GM12878 (cell line): ENCODE results near the gene ANKRD53. TPM values are rescaled to one million over a fixed set of nuclear protein-coding genes. Genes with fewer than 3 reads are reported as not detected.
"Not testable (repeated sequence)": the region's sequence is repeated elsewhere in the genome, so short reads cannot be mapped to it uniquely, and the experiment has no call there.

Source experiments
- ATAC-seq: fragments of 200-7000 bp; cut with Tn5 transposase; 3 replicates; pipeline ENCODE4 v1.9.1; 2020; ENCODE audit warnings: mild to moderate bottlenecking, moderate library complexity
- BruUV-seq: library from RNA; stranded (reverse); fragments of 400-500 nt; replicated peaks from 2 replicates; lab custom pipeline; 2021; lab: Mats Ljungman, UMichigan
- CTCF ChIA-PET: fragments of 300-600 bp; sonication (Branson Sonifier 250); formaldehyde crosslinking; extraction: SDS; loops from one replicate; lab custom pipeline; 2021; ENCODE audit warnings: inconsistent platforms; lab: Yijun Ruan, JAX
- POLR2A ChIA-PET: fragments of 350-600 bp; formaldehyde crosslinking; extraction: SDS; loops from one replicate; lab custom pipeline; 2021; ENCODE audit warnings: inconsistent platforms; lab: Charles Lee
- RAD21 ChIA-PET: fragments of 300-600 bp; sonication (Branson Sonifier 250); formaldehyde crosslinking; loops from one replicate; lab custom pipeline; 2023; ENCODE audit warnings: antibody characterized with exemption; ENCODE audit not compliant: unreplicated experiment; lab: Charles Lee
- SMC1A ChIA-PET: fragments of 300-600 bp; sonication (Branson Sonifier 250); formaldehyde crosslinking; loops from one replicate; lab custom pipeline; 2023; ENCODE audit not compliant: unreplicated experiment, uncharacterized antibody; lab: Charles Lee
- DNase-seq: peaks from one replicate; pipeline ENCODE4 v3.0.0-alpha.2; 2011; ENCODE audit warnings: low read depth, low spot score
- FAIRE-seq: peaks from 3 replicates; lab custom pipeline; 2011; peaks lifted over from hg19 to GRCh38; lab: Jason Lieb, UNC
- H2AFZ ChIP-seq: 2 replicates; pipeline ENCODE4 v1.6.0; 2011; ENCODE audit warnings: low read depth, low read length, control low read depth; ENCODE audit not compliant: control insufficient read depth
- H3K27ac ChIP-seq: 2 replicates; pipeline ENCODE4 v1.5.1; 2011; ENCODE audit warnings: control low read depth; ENCODE audit not compliant: control insufficient read depth, insufficient read depth
- H3K27me3 ChIP-seq, 2 experiments: replicated peaks in 1 of 2; 2 replicates each; pipeline versions ENCODE4 v1.6.0 to v1.6.1; 2011; ENCODE audit warnings: low read length in 1 of 2; ENCODE audit not compliant: control insufficient read depth in 2 of 2, insufficient read depth in 2 of 2
- H3K36me3 ChIP-seq, 2 experiments: 2 replicates each; pipeline ENCODE4 v1.5.1; 2011; ENCODE audit warnings: low read length in 1 of 2; ENCODE audit not compliant: control insufficient read depth in 2 of 2, insufficient read depth in 2 of 2
- H3K4me1 ChIP-seq: 2 replicates; pipeline ENCODE4 v1.6.1; 2011; ENCODE audit warnings: mild to moderate bottlenecking, low read length, moderate library complexity, mixed read lengths; ENCODE audit not compliant: control insufficient read depth, insufficient read depth
- H3K4me2 ChIP-seq: 2 replicates; pipeline ENCODE4 v1.6.0; 2011; ENCODE audit warnings: control low read depth; ENCODE audit not compliant: control insufficient read depth, insufficient read depth
- H3K4me3 ChIP-seq: fragments of 200-600 bp; sonication (generic); 2 replicates; pipeline ENCODE4 v1.5.1; 2016
- H3K79me2 ChIP-seq: 2 replicates; pipeline ENCODE4 v1.6.0; 2011; ENCODE audit warnings: low read length; ENCODE audit not compliant: control insufficient read depth, insufficient read depth
- H3K9ac ChIP-seq: 2 replicates; pipeline ENCODE4 v1.8.0; 2011; ENCODE audit warnings: low read length, control low read depth, mixed read lengths; ENCODE audit not compliant: control insufficient read depth, insufficient read depth
- H3K9me3 ChIP-seq: replicated peaks from 3 replicates; pipeline ENCODE4 v1.5.1; 2011; ENCODE audit warnings: mild to moderate bottlenecking, low read length; ENCODE audit not compliant: control insufficient read depth, insufficient read depth
- H4K20me1 ChIP-seq: 2 replicates; pipeline ENCODE4 v1.6.0; 2011; ENCODE audit not compliant: control insufficient read depth, insufficient read depth
- CBX5 ChIP-seq: sonication (generic); IDR thresholded peaks from 2 replicates; pipeline ENCODE4 v1.6.1; 2016; ENCODE audit warnings: low read depth, moderate library complexity, mild to moderate bottlenecking, inconsistent platforms
- CHD1 ChIP-seq: IDR thresholded peaks from 2 replicates; pipeline ENCODE4 v1.6.1; 2012; ENCODE audit warnings: low read depth, low read length, improper control_type of control experiment
- YY1 ChIP-seq: IDR thresholded peaks from 2 replicates; pipeline ENCODE4 v1.6.1; 2011; ENCODE audit warnings: low read depth, mild to moderate bottlenecking, low read length
- WGBS: methylation state at CpG from one replicate; pipeline ENCODE4 v1.1.6; 2016; ENCODE audit warnings: low lambda C conversion rate; ENCODE audit not compliant: insufficient replicate concordance, insufficient coverage; ENCODE audit errors: missing lambda C conversion rate; 5-methylcytosine and 5-hydroxymethylcytosine counted together
- in situ Hi-C: fragments of 300-500 bp; cut with MboI; formaldehyde crosslinking; loops from 9 replicates; pipeline ENCODE4 v1.14.3; 2018; ENCODE audit warnings: mixed read lengths
- intact Hi-C: fragments of 100-400 bp; cut with micrococcal nuclease; formaldehyde crosslinking; loops from one replicate; pipeline ENCODE4 v1.14.2; 2022; ENCODE audit not compliant: unreplicated experiment
- polyA plus RNA-seq, 11 experiments: library from polyadenylated mRNA; depleted of rRNA in 4 of 11; unstranded in 6 of 11; stranded (reverse) in 5 of 11; fragments of >200 nt; fragmentation: Nextera tagmentation in 4 of 11; fragmentation: Illumina TruSeq in 1 of 11; extraction: Ambion mirVana in 4 of 11; extraction: Trizol in 1 of 11; gene quantifications; 1 replicate in 1 of 11; 2 replicates in 10 of 11; pipeline versions ENCODE4 v1.2.1 to v1.2.3, GENCODE V29; 2011 to 2016; ENCODE audit warnings: inconsistent platforms in 2 of 11, missing spikeins in 2 of 11, low read depth in 1 of 11
- total RNA-seq, 4 experiments: library from RNA; depleted of rRNA in 3 of 4; stranded (reverse); fragments of >200 nt in 3 of 4; fragmentation: Illumina TruSeq in 1 of 4; extraction: Trizol in 1 of 4; gene quantifications; 2 replicates each; pipeline versions ENCODE4 v1.2.1 to v1.2.3, GENCODE V29; 2013 to 2021

Gene ANKRD53
- total and polyA plus RNA-seq, 10 of the 15 experiments (the other 5 are each of a cell fraction or from before 2014, with no cell fraction given): 0.04 TPM; not detected in 8

GRCh38 chr2:70998885-70999284 is 20.5 kb downstream of the ANKRD53 start:
- H3K27me3 ChIP-seq, H4K20me1 ChIP-seq, H3K4me3 ChIP-seq, DNase-seq, H3K9ac ChIP-seq, H3K9me3 ChIP-seq, H3K27ac ChIP-seq, BruUV-seq, in situ Hi-C loops, H3K4me1 ChIP-seq, ATAC-seq, FAIRE-seq, H3K4me2 ChIP-seq, SMC1A ChIA-PET, RAD21 ChIA-PET, H2AFZ ChIP-seq, H3K36me3 ChIP-seq: not testable (repeated sequence)
- 96% methylated on average over 4 of the region's 4 CpGs for WGBS
- ChIA-PET POLR2A (interaction anchor here (0.8 kb wide), 1 partner anchor 68 kb away, joined by 3 read pairs; no protein-coding TSS in a partner anchor), CTCF (interaction anchor here (1.0 to 1.2 kb wide), 3 partner anchors 13 to 34 kb away, joined by 3 to 4 read pairs (median 4); no protein-coding TSS in a partner anchor)
- intact Hi-C loops: loop anchor here (5.0 kb wide), 1 partner anchor 68 kb away; the partner anchor contains the start of gene NAGK
- peaks cover 10% of the 10 kb centered on the region for H3K79me2 ChIP-seq

GRCh38 chr2:70999362-70999761 is 20.9 kb downstream of the ANKRD53 start:
- Histone ChIP-seq H3K9me3 (no peaks in the 10 kb centered on the region), H3K79me2 (peaks cover 6% of the 10 kb centered on the region), H3K4me1 (peaks cover 9% of the 10 kb centered on the region), H2AFZ (no peak overlapping the region), H3K9ac (no peak overlapping the region), H3K4me2 (no peak overlapping the region), H3K27ac (no peak overlapping the region), H3K36me3 (no peaks in the 10 kb centered on the region), H3K27me3 (no peaks in the 10 kb centered on the region), H4K20me1 (no peaks in the 10 kb centered on the region), H3K4me3 (no peak overlapping the region)
- 56% methylated on average over 2 of the region's 2 CpGs for WGBS
- ChIA-PET POLR2A (no interaction called here), CTCF (interaction anchor here (1.0 to 3.3 kb wide), 4 partner anchors 13 to 35 kb away, joined by 3 to 18 read pairs (median 4); no protein-coding TSS in a partner anchor), SMC1A (interaction anchor here (3.0 kb wide), 1 partner anchor 16 kb away, joined by 11 read pairs; no protein-coding TSS in a partner anchor), RAD21 (no interaction called here)
- DNase-seq (no peak), ATAC-seq (no peak), FAIRE-seq (no peak)
- in situ Hi-C loops: no loop called here
- BruUV-seq: no TSS peak
- TF ChIP-seq CHD1 (no peak), YY1 (no peak), CBX5 (no peak)
- intact Hi-C loops: loop anchor here (5.0 kb wide), 1 partner anchor 68 kb away; the partner anchor contains the start of gene NAGK

GRCh38 chr2:70999931-71000330 is 21.5 kb downstream of the ANKRD53 start:
- H4K20me1 ChIP-seq, H3K4me2 ChIP-seq, POLR2A ChIA-PET, H3K9ac ChIP-seq, H3K4me1 ChIP-seq, H3K4me3 ChIP-seq, H3K27ac ChIP-seq, H3K9me3 ChIP-seq, FAIRE-seq, H3K79me2 ChIP-seq, in situ Hi-C loops, H3K36me3 ChIP-seq, H3K27me3 ChIP-seq, H2AFZ ChIP-seq, ATAC-seq, BruUV-seq, DNase-seq: not testable (repeated sequence)
- RAD21 ChIA-PET: interaction anchor here (0.5 kb wide), 1 partner anchor 931 kb away, joined by 4 read pairs; no protein-coding TSS in a partner anchor
- 94% methylated on average over 10 of the region's 10 CpGs for WGBS
- intact Hi-C loops: loop anchor here (5.0 kb wide), 1 partner anchor 67 kb away; the partner anchor contains the start of gene NAGK
- SMC1A ChIA-PET: interaction anchor here (3.0 kb wide), 1 partner anchor 16 kb away, joined by 11 read pairs; no protein-coding TSS in a partner anchor
- CTCF ChIA-PET: interaction anchor here (3.3 kb wide), 1 partner anchor 15 kb away, joined by 18 read pairs; no protein-coding TSS in a partner anchor
